H54 (cell line): ENCODE results near the gene OBSCN.
A peak's percentile ranks its signal among the peaks of the same experiment; 100 is the strongest.

Source experiments
- DNase-seq: peaks from one replicate; pipeline ENCODE4 v3.0.0; 2011; ENCODE audit warnings: low spot score, mixed read lengths; ENCODE audit not compliant: insufficient read length
- FAIRE-seq: peaks from 3 replicates; lab custom pipeline; 2011; peaks lifted over from hg19 to GRCh38; lab: Jason Lieb, UNC
- POLR2A ChIP-seq: IDR thresholded peaks from 2 replicates; pipeline ENCODE4 v1.6.1; 2011; ENCODE audit warnings: low read depth, mild to moderate bottlenecking, low read length

OBSCN gene

GRCh38 chr1:228207851-228208821, at the start of gene OBSCN:
Gene OBSCN (plus strand): TSS chr1:228208044. CDS start chr1:228211784, 3,740 bp downstream.
- FAIRE-seq (no peak), DNase-seq (no peak)
- no peak for TF ChIP-seq POLR2A

- FAIRE-seq: no peak
- no peak for TF ChIP-seq POLR2A
- DNase-seq: no peak
Measured at GRCh38 chr1:228158151-228159007, 49.5 kb upstream of the OBSCN start.

- FAIRE-seq: no peak
- TF ChIP-seq POLR2A: no peak
- DNase-seq: no peak
Measured at GRCh38 chr1:228159008-228159665, 48.7 kb upstream of the OBSCN start.

DNA sequence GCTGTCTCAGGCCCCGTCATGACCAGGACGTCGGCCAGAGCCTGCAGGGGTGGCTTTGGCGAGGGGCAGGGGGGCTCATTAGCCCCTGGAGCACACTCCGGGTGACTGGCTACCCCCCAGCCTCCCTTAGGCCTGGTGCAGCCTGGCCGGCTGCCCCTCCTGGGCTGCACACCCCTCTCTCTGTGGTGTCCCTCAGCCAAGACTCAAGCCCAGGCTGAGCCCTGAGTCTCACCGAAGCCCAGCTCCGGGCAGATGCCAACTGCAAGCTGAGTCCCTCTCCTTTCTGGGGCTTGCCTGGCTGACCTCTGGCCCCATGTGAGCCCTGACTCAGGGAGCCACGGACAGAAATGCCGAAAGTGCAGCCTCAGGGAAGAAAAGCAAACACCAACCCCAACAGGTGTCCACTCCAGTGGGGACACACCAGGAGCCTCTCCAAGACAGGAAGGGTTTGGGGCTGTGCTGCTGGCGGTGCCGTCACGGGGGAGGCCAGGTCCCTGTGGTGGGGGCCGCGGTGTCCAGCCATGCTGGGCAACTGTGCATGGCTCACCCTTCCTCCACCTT, 47.6 kb upstream of the OBSCN start:
- FAIRE-seq: no peak
- TF ChIP-seq POLR2A: no peak

DNA sequence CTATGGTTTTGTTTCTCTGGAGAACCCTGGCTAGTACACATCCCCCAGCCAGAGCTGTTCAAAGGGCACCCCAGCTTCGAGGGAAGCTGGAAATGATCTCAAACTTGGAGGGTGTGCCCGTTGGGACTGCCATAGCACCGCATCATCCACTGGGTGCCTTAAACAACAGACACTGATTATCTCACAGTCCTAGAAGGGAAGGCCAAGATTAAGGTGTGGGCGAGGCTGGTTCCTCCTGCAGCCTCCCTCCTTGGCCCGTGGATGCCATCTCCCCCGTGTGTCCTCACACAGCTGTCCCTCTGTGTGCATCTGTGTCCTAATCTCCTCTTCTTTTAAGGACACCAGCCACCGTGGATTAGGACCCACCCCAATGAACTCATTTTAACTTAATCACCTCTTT, 46.5 kb upstream of the OBSCN start:
- no peak for FAIRE-seq
- TF ChIP-seq POLR2A: no peak
- no peak for DNase-seq

More for the DNA sequence above, 47.6 kb upstream of the OBSCN start:
- no peak for DNase-seq

DNA sequence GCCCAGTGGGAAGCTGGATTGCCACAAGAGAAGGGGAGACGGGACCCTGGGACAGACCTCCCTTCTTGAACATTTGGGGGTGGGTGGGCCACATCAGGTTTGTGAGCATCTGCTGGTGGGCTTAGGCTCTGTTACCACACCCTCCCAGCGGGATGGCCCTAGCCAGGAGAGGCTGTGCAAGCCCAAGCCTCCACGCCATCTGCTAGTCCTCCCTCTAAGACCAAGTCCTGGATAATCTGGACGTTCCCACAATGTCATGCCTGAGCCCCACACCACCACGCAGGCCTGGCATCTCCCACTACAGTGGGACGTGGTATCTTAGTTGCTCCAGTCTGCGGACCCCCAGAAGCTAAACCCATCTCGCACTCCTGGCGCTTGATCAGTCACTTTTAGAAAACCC, 46.0 kb upstream of the OBSCN start:
- DNase-seq (no peak), FAIRE-seq (no peak)
- peak; percentile 33; the same call in 1 of the 2 replicates for TF ChIP-seq POLR2A

GRCh38 chr1:228162286-228163006, 45.4 kb upstream of the OBSCN start:
- TF ChIP-seq POLR2A: no peak; the same call in 1 of the 2 replicates
- FAIRE-seq (no peak), DNase-seq (no peak)

GRCh38 chr1:228163007-228163753, 44.7 kb upstream of the OBSCN start:
- no peak for DNase-seq
- FAIRE-seq: no peak
- no peak for TF ChIP-seq POLR2A

- no peak for TF ChIP-seq POLR2A
- FAIRE-seq: no peak
- DNase-seq: no peak
Measured at GRCh38 chr1:228163776-228164519, 43.9 kb upstream of the OBSCN start.

DNA sequence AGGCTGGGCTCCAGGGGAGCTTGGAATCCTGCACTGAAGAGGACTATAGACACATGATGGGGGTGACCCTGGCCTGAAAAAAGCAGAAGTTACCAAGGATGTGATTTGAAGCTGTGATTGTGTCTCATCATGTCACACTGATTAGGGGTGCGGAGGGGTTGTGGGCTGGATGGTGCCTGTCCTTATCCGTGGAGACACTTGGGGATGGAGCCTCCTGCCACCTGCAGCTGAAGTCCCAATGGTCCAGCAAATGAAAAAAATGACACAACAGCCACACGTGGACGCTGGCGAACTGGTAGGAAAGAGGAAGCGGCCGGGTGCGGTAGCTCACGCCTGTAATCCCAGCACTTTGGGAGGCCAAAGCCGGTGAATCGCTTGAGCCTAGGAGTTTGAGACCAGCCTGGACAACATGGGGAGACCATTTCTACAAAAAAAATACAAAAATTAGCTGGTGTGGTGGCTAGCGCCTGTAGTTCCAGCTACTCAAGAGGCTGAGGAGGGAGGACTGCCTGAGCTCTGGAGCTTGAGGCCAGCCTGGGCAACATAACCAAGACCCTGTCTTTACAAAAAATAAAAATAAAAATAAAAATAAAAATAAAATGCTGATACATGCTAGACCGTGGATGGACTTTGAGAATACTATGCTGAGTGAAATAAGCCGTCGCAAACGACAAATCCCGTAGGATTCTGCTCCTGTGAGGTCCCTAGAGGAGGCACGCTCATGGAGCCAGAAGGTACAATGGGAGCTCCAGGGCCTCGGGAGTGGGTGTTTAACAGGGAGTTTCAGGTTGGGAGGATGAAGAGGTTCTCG, 43.1 kb upstream of the OBSCN start:
- DNase-seq (no peak), FAIRE-seq (no peak)
- no peak for TF ChIP-seq POLR2A
